Testis (tissue), 2 donors: ENCODE results near the gene MFSD11.

Experiments used
- POLR2A ChIP-seq: fragments of 450-650 bp; IDR thresholded peaks from one replicate; pipeline ENCODE4 v1.6.1; 2017; ENCODE audit warnings: antibody characterized with exemption, mild to moderate bottlenecking, moderate library complexity
- TF ChIP-seq, protein P1 (sequence below), 3 experiments: fragments of 450-650 bp in 2 of 3; fragments of 200-600 bp in 1 of 3; sonication (generic) in 1 of 3; IDR thresholded peaks; one replicate each; pipeline ENCODE4 v1.5.1; 2016 to 2019; ENCODE audit warnings: antibody characterized with exemption in 3 of 3, mild to moderate bottlenecking in 2 of 3, moderate library complexity in 1 of 3

DNA sequence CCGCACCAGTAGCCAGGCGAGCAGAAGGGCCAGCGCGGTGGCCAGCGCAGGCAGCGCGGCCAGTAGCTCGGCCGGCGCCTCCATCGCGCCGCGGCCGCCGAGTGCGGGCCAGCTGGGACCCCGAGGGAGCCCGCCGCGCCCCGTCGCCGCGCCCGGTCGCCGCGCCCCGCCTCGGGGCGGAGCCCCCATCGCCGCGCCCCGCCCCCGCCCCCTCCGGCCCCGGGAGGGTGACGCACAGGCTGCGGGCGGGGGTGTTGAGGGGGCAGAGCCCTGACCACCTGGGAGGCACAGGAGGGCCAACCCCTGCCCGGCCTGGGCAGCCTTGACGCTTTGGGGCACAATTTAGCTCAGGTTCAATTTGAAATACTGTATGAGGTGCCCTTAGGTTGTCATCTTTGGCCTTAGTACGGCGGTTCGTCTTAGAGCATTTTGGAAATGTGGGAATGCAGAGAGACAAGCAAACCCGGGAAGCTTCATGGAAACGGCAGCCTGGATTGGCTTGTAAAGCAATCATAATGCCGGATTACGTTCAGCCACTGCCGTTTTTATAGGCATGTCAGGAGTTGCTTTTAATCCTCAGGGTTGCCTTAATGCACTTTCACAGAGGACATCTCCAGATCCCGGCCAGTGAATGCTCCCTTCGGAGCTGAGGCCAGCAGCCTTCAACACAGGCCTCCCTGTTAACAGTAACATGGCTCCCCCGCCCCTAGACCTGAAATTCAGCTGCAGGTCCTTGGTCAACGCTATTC, 26.9 kb upstream of the MFSD11 start, which contains the start of gene MXRA7:
- TF ChIP-seq, protein P1, sequence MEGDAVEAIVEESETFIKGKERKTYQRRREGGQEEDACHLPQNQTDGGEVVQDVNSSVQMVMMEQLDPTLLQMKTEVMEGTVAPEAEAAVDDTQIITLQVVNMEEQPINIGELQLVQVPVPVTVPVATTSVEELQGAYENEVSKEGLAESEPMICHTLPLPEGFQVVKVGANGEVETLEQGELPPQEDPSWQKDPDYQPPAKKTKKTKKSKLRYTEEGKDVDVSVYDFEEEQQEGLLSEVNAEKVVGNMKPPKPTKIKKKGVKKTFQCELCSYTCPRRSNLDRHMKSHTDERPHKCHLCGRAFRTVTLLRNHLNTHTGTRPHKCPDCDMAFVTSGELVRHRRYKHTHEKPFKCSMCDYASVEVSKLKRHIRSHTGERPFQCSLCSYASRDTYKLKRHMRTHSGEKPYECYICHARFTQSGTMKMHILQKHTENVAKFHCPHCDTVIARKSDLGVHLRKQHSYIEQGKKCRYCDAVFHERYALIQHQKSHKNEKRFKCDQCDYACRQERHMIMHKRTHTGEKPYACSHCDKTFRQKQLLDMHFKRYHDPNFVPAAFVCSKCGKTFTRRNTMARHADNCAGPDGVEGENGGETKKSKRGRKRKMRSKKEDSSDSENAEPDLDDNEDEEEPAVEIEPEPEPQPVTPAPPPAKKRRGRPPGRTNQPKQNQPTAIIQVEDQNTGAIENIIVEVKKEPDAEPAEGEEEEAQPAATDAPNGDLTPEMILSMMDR (IDR thresholded peaks at IDR 0.05), result no peak
- TF ChIP-seq POLR2A, result no peak
